Activated CD4-positive, CD25-positive, alpha-beta regulatory T cell treated with anti-CD3 and anti-CD28 coated beads, Interleukin-2, amount 50 U/mL, for 24 hours (primary cell): Measurements from ENCODE around the gene TAAR1.
A peak's percentile ranks its signal among the peaks of the same experiment; 100 is the strongest.
"Not testable (repeated sequence)": the region's sequence is repeated elsewhere in the genome, so short reads cannot be mapped to it uniquely, and the experiment has no call there.

Experiments
- ATAC-seq, 2 donors: fragments of 150-1000 bp; cut with Tn5 transposase; one replicate each; pipeline ENCODE4 v1.10.0; 2021; ENCODE audit warnings: mild to moderate bottlenecking in 1 of 2, moderate library complexity in 1 of 2

The TAAR1 gene, protein sequence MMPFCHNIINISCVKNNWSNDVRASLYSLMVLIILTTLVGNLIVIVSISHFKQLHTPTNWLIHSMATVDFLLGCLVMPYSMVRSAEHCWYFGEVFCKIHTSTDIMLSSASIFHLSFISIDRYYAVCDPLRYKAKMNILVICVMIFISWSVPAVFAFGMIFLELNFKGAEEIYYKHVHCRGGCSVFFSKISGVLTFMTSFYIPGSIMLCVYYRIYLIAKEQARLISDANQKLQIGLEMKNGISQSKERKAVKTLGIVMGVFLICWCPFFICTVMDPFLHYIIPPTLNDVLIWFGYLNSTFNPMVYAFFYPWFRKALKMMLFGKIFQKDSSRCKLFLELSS

DNA sequence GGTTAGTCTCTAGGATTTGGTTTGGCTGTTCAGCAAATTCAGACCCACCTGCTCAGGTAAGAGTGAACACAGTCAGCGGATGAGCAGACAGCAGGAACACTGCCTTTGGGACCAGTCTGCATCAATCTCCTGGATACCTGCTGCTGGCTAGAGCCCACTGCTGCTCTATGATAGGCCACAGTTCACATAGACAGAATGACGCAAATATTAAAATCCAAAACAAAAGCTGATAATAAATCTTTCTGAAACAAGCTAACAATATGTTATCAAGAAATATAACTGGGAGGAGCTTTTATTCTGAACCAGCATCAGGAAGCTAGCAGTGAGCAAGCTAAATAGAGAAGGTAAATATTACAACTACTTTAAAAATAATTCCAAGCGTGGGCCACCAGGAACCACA, at the start of gene TAAR1:
Gene TAAR1 (minus strand): TSS at position 101 of the 400 bp plus-strand sequence. CDS start 13,179 bp downstream, outside the sequence.
- ATAC-seq: no peak

GRCh38 chr6:132708771-132709170, 49.8 kb upstream of the TAAR1 start:
- ATAC-seq: no peak

DNA sequence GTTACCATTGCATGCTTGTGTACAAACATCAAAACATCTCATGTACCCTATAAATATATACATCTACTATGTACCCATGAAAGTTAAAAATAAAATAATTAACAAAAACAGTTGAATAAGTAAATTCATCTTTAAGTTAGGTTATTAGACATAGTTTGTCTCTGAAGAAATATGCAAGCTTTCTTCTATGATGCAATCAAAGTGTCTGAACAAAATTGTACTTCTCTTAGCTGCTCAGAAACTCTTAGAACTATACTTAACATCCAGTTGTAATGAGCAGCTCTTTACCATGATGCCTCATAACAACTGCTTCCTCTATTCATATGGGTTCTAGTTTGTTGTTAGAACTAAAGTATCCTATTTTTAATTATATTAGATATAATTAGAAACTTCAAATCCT, 49.0 kb upstream of the TAAR1 start:
- ATAC-seq: no peak

- ATAC-seq: not testable (repeated sequence)
Measured at GRCh38 chr6:132706756-132707155, 47.8 kb upstream of the TAAR1 start.

DNA sequence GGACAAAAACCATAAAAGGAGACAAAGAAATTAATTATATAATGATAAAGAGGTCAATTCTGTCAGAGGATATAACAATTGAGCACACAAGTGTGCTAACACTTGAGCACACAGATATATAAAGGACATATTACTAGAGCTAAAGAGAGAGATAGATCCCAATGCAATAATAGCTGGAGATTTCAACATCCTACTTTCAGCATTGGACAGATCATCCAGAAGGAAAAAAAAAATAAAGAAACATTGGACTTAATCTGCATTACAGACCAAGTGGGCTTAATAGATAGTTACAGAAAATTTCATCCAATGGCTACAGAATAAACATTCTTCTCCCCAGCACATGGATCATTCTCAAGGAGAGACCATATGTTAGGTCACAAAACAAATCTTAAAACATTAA, 45.0 kb upstream of the TAAR1 start:
- ATAC-seq: no peak

GRCh38 chr6:132698608-132699007, 39.6 kb upstream of the TAAR1 start:
- ATAC-seq: no peak

DNA sequence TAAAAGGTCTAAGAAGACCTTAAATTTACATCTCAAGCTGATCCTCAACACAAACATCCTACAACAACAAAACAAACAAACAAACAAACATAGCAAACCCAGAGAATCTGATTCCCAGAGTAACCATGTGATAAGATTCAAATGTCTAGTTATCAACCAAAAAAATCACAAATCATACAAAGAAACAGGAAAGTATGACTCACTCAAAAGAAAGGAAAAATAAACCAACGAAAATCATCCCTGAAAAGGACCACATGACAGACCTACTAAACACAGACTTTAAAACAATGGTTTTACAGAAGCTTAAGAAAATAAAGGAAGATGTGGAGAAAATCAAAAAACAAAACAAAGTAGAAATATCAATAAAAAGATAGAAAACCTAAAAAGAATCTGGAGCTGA, 36.8 kb upstream of the TAAR1 start:
- ATAC-seq: no peak

- no peak for ATAC-seq
Measured at GRCh38 chr6:132693478-132693877, 34.5 kb upstream of the TAAR1 start.

DNA sequence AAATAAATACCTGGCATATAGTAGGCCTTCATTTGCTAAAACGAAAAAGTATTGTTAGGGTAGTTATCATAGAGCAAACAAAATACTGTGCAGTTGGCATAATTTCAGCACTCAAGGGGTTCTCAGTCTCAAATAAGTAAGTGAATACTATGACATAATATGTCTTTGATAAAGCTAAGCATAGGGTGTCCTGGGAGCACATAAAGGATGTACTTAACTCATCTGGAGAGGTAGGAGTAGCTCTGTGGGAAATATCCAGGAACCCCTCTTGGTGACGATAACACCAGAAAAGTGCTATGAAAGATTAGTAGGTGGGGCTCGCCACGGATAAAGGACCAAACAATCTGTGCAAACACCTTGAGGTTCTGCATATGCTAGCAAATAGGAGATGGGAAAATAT, 31.7 kb upstream of the TAAR1 start:
- no peak for ATAC-seq

GRCh38 chr6:132687306-132687705, 28.3 kb upstream of the TAAR1 start:
- ATAC-seq: no peak

DNA sequence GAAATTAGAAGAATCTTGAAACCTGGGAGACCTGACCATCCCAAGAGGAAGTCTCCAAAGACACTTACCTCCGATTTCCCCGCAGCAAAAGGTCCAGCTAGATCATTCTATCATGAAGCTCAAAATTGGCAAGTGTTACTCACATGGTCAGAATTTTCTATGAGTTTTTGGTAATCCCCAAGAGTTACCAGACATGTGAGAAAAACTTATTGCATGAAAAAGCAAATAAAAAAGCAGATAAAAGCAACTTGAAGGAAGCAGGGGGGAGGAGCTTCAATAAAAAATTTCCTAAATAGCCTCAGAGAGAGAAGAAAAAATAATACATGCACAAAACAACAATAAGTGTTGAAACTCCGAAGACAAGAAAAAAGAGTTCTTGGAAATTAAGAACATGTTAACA, 27.5 kb upstream of the TAAR1 start:
- ATAC-seq: no peak

GRCh38 chr6:132685009-132685408, 26.0 kb upstream of the TAAR1 start:
- ATAC-seq: no peak

DNA sequence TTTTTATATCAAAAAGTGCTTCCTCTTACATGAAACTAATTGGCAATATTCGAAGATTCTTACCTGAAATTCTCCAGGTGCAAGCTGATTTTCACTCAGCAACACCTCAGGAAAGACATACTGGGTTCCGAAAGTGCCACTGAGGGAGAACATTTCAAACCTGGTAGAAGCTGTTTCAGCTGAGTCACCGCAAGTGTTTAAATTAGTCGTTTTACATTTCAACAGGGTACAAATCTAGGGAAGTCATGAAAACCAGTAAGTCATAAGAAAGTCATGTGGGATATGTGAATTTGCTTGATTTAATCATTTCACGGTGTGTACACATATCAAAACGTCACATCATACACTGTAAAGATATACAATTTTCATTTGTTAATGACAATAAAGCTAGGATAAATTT, 25.3 kb upstream of the TAAR1 start:
- ATAC-seq: no peak

DNA sequence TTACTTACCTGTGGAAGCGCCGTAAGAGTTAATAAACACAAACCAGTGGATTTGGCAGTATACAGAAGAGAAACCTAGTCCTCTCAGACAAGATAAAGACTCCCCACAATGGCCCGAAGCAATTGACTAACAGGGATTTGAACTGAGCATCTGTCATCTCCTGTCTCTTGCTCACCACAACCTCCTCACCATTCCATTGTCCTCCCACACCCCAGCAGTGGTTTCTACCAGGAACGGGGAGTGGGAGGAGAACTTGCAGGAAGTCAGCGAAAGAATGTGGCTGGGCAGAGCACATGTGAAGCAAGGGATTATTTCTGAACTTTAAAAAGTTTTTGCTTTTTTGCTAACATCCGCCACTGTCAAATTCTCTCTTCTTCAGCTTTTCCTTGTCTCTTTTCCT, 24.6 kb upstream of the TAAR1 start:
- ATAC-seq: no peak

DNA sequence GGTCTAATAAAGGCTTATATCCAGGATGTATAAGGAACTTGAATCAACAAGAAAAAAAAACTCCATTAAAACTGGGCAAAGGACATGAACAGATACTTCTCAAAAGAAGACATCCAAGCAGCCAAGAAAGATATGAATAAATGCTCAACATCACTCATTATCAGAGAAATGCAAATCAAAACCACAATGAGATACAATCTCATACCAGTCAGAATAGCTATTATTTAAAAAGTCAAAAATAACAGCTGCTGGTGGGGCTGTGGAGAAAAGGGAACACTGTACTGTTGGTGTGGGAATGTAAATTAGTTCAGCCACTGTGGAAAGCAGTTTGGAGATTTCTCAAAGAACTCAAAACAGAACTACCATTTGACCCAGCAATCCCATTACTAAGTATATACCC, 20.1 kb upstream of the TAAR1 start:
- ATAC-seq: peak in 1 of 2 donors; percentile 36

DNA sequence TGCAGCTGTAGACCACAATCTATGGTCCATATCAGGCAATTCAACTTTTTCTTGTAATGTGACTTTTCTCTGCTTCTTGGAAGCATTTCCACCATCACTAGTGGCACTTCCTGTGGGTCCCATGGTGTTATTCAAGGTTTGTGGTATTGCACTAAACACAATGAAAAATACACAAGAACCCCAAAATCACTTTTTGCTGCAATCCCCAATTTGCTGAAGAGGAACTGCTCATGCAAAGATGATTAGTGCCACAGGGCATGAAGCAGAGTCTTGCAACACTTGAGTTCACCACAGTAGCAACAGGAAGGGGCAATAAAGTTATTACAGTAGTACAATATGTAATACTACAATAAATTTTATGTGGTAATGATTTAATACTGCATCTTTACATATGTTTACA, 16.8 kb upstream of the TAAR1 start:
- no peak for ATAC-seq

GRCh38 chr6:132675002-132675401, 16.0 kb upstream of the TAAR1 start:
- ATAC-seq: no peak

DNA sequence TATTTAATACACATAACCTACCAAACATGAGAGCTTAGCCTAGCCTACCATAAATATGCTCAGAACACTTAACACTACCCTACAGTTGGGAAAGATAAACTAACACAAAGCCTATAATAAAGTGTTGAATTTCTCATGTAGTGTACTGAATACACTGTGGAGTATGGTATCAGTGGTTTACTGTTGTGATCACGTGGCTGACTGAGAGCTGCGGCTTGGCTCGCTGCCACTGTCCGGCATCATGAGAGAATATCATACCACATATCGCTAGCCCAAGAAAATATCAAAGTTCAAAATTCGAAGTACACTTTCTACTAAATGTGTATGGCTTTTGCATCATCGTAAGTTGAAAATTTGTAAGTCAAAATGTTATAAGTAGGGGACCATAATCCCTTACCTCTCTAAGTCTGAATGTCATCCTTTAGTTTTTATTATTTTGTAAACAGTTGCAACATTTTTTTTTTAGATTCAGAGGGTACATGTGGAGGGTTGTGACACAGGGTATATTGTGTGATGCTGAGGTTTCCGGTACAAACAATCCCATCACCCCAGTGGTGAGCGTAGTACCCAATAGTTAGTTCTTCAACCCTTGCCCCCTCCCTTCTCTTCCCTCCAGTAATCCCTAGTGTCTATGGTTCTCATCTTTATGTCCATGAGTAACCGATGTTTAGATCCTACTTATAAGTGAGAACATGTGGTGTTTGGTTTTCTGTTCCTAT, 14.6 kb upstream of the TAAR1 start:
- no peak for ATAC-seq

- no peak for ATAC-seq
Measured at GRCh38 chr6:132671295-132671694, 12.3 kb upstream of the TAAR1 start.

DNA sequence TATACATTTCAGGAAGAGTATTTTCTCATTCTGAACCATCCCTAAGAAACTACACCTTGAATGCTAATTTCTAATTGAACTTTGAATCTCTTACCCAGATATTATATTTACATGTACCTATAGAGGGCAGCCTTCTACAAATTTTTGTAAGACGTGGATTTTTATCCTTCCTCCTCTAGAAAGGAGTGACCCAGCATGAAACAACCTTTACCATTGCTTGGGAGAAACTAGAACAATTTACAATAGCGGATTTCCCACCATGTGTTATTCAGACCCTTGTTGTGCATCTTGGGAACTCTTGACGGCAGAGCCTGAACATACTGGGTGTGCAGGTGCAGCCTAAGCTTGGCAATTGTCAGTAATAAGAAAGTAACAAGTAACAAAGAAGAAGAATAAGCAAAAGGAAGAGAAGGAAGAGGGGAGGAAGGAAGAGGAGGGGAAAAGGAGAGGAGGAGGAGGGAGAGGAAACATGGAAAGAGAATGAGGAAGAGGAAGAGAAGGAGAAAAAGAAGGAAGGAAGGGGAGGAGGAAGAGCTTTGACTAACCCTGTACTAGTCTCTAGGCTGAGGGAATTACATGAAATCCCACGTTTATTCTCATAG, 10.8 kb upstream of the TAAR1 start:
- peak; percentile 38 to 58 for ATAC-seq

GRCh38 chr6:132666118-132666517, 7.1 kb upstream of the TAAR1 start:
- no peak for ATAC-seq

- ATAC-seq: no peak
Measured at GRCh38 chr6:132664309-132665034, 5.5 kb upstream of the TAAR1 start.

DNA sequence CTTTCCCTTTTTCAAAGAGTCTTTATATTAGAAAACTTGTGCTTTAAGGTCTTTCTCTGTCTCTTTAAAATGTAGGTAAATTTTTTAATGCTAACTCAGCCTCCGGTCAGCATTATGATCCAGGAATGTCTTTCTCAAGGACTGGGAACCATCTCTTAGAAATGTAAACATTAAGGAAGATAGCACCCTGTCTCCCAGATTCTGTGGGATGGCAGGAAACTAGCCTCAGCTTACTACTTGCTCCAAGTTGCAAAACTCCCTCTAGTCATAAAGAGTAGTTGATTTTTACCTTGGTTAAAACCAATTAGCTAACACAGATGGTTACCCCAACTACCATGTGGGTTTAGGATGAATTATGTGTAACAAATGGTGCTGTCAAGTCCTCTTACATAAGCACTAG, 4.7 kb upstream of the TAAR1 start:
- ATAC-seq: no peak
